ENCODE measurements around the gene MBD6. TPM values are rescaled to one million over a fixed set of nuclear protein-coding genes. Genes with fewer than 3 reads are reported as not detected.

The MBD6 gene
- total and polyA plus RNA-seq, 2 of the 8 experiments (the other 6 are each of a cell fraction or from before 2014, with no cell fraction given) = 3.9 to 32.3 TPM

GRCh38 chr12:57498571-57498970, 24.1 kb upstream of the MBD6 start:
- Histone ChIP-seq H3K4ac (replicated peaks; ENCODE audit: insufficient read length, low read depth, low read length) (no peak overlapping the region), H2BK12ac (ENCODE audit: low read depth, low read length) (no peak overlapping the region), H3K27ac (ENCODE audit: low read depth, low read length) (no peak overlapping the region), H4K20me1 (replicated peaks in 1 of 2; ENCODE audit: control insufficient read depth in 1 of 2, insufficient read depth in 2 of 2, low read length in 2 of 2) (peaks cover 0 to 2% of the 10 kb centered on the region in 2 experiments), H3K4me2 (ENCODE audit: insufficient read depth in 1 of 2, low read depth in 2 of 2, low read length in 2 of 2) (no peak overlapping the region), H3K36me3 (ENCODE audit: control insufficient read depth in 2 of 4, insufficient read depth in 4 of 4, low read length in 3 of 4) (peaks cover 29 to 86% (median 60%) of the 10 kb centered on the region in 4 experiments), H2AFZ (ENCODE audit: low read length) (no peak overlapping the region), H3K18ac (ENCODE audit: extremely low read depth, low read length) (no peak overlapping the region), H3K14ac (ENCODE audit: insufficient read length) (no peak overlapping the region), H3K9ac (replicated peaks in 1 of 4; ENCODE audit: extremely low read depth in 1 of 4, low read depth in 3 of 4, low read length in 3 of 4) (no peak overlapping the region), H3K79me1 (ENCODE audit: low read depth, low read length) (peaks cover 5% of the 10 kb centered on the region; the same call in 1 of the 2 replicates), H3K4me3 (ENCODE audit: extremely low read depth in 1 of 4, insufficient read depth in 2 of 4, low read depth in 3 of 4, low read length in 4 of 4) (no peak overlapping the region), H3K23me2 (ENCODE audit: low read depth, low read length) (no peaks in the 10 kb centered on the region), H2BK120ac (replicated peaks; ENCODE audit: low read depth, low read length) (no peak overlapping the region), H4K8ac (ENCODE audit: extremely low read depth, insufficient read depth, low read length) (no peak overlapping the region), H4K91ac (replicated peaks; ENCODE audit: insufficient read length, low read length) (no peak overlapping the region), H3K56ac (replicated peaks; ENCODE audit: insufficient read length, low read depth, low read length) (no peak overlapping the region), H3K79me2 (ENCODE audit: control insufficient read depth in 1 of 2, insufficient read depth in 2 of 2, low read length in 2 of 2) (peaks cover 0 to 3% of the 10 kb centered on the region in 2 experiments; a peak in 1 of 4 replicates), H3K9me3 (ENCODE audit: insufficient read depth in 2 of 2, low read depth in 1 of 2, low read length in 1 of 2) (no peaks in the 10 kb centered on the region; a peak in 1 of 4 replicates), H3K27me3 (replicated peaks in 1 of 4; ENCODE audit: control insufficient read depth in 3 of 4, extremely low read depth in 1 of 4, insufficient read depth in 3 of 4, low read length in 3 of 4) (no peaks in the 10 kb centered on the region), H2BK15ac (ENCODE audit: low read length) (no peak overlapping the region), H2AK5ac (ENCODE audit: low read depth, low read length) (no peak overlapping the region), H3K23ac (ENCODE audit: insufficient read length) (no peak overlapping the region), H4K5ac (ENCODE audit: insufficient read length, low read depth, low read length) (no peak overlapping the region), H2BK20ac (ENCODE audit: low read length) (no peak overlapping the region), H3K4me1 (replicated peaks in 1 of 4; ENCODE audit: control insufficient read depth in 3 of 4, insufficient read depth in 4 of 4, low read length in 3 of 4) (no peaks in the 10 kb centered on the region), H2BK5ac (ENCODE audit: low read depth, low read length) (no peak overlapping the region; the same call in 1 of the 2 replicates)
- no peak for FAIRE-seq
- POLR2A ChIA-PET (ENCODE audit: partially characterized antibody) = interaction anchor here (1.0 kb wide), 1 partner anchor 48 kb away, joined by 3 read pairs; no protein-coding TSS in a partner anchor
- CTCF ChIA-PET (ENCODE audit: partially characterized antibody) = interaction anchor here (1.1 to 2.5 kb wide), 5 partner anchors 8 to 21 kb away, joined by 3 to 9 read pairs (median 5); partner anchors contain the start of gene MARS1
- no peak for DNase-seq (ENCODE audit: low read depth in 1 of 2, low spot score in 2 of 2)
- 91% methylated on average over 4 of the region's 4 CpGs; no CpG with 5 or more reads in 1 of the 2 experiments for WGBS, 2 experiments (ENCODE audit: extremely low coverage in 1 of 2, insufficient coverage in 1 of 2, insufficient read length in 1 of 2, insufficient replicate concordance in 2 of 2, low coverage in 1 of 2, low lambda C conversion rate in 2 of 2, missing lambda C conversion rate in 1 of 2)
- no peak for TF ChIP-seq HDAC2 (IDR thresholded peaks at IDR 0.05; ENCODE audit: borderline replicate concordance in 1 of 2, low read depth in 2 of 2, low read length in 2 of 2)
- TF ChIP-seq EZH2 (IDR thresholded peaks at IDR 0.05; ENCODE audit: low read depth, low read length, severe bottlenecking) = no peak
- TF ChIP-seq SIRT6 (IDR thresholded peaks at IDR 0.05; ENCODE audit: low read length) = no peak
- TF ChIP-seq SP1 (IDR thresholded peaks at IDR 0.05; ENCODE audit: low read depth, low read length) = no peak
- TF ChIP-seq BACH1 (IDR thresholded peaks at IDR 0.05; ENCODE audit: low read length) = no peak
- no peak for TF ChIP-seq POLR2A (IDR thresholded peaks at IDR 0.05; ENCODE audit: control extremely low read depth in 1 of 2, low read depth in 2 of 2, low read length in 2 of 2)
- TF ChIP-seq EP300 (IDR thresholded peaks at IDR 0.05; ENCODE audit: borderline replicate concordance in 1 of 2, low read depth in 2 of 2, low read length in 2 of 2) = no peak
- no peak for TF ChIP-seq RAD21 (IDR thresholded peaks at IDR 0.05 in 1 of 2, conservative IDR thresholded peaks at IDR 0.05 in 1 of 2; ENCODE audit: low read depth in 2 of 2, low read length in 2 of 2)
- TF ChIP-seq SAP30 (IDR thresholded peaks at IDR 0.05; ENCODE audit: insufficient read depth, insufficient replicate concordance, low read length) = no peak

Measured in H1 (cell line).